NCI-H510A treated with DMSO at 0.1 percent for 48 hours (cell line): ENCODE data around the gene IGF2R.

ENCODE experiments used
- DNase-seq: peaks from one replicate; lab custom pipeline; 2025; lab: John Stamatoyannopoulos, UW

Gene IGF2R

GRCh38 chr6:160044687-160045086, 75.8 kb downstream of the IGF2R start:
- DNase-seq, result no peak

- DNase-seq, result no peak
These were observed 79.6 kb downstream of the IGF2R start for GRCh38 chr6:160048471-160048870.

- no peak for DNase-seq
These were observed 80.5 kb downstream of the IGF2R start for GRCh38 chr6:160049346-160049745.

GRCh38 chr6:160050022-160050421, 81.1 kb downstream of the IGF2R start:
- DNase-seq, result no peak

GRCh38 chr6:160051390-160051789, 82.5 kb downstream of the IGF2R start:
- no peak for DNase-seq

- DNase-seq, result no peak
These were observed 85.4 kb downstream of the IGF2R start for GRCh38 chr6:160054271-160054670.

- DNase-seq, result no peak
These were observed 86.0 kb downstream of the IGF2R start for GRCh38 chr6:160054913-160055312.

- DNase-seq, result peak; percentile 66
These were observed 86.5 kb downstream of the IGF2R start for GRCh38 chr6:160055378-160055777.

GRCh38 chr6:160055813-160056212, 86.9 kb downstream of the IGF2R start:
- no peak for DNase-seq

- DNase-seq, result peak; percentile 36
These were observed 88.2 kb downstream of the IGF2R start for GRCh38 chr6:160057080-160057479.

GRCh38 chr6:160058603-160059215, 89.8 kb downstream of the IGF2R start:
- DNase-seq, result no peak

GRCh38 chr6:160060221-160060620, 91.3 kb downstream of the IGF2R start:
- no peak for DNase-seq

- no peak for DNase-seq
These were observed 92.1 kb downstream of the IGF2R start for GRCh38 chr6:160060920-160061447.

- DNase-seq, result no peak
These were observed 95.0 kb downstream of the IGF2R start for GRCh38 chr6:160063771-160064413.

GRCh38 chr6:160065200-160065599, 96.3 kb downstream of the IGF2R start:
- DNase-seq, result no peak

- DNase-seq, result no peak
These were observed 98.7 kb downstream of the IGF2R start for GRCh38 chr6:160067564-160067963.

- DNase-seq, result no peak
These were observed 99.5 kb downstream of the IGF2R start for GRCh38 chr6:160068346-160068745.

GRCh38 chr6:160069050-160069454, 100.2 kb downstream of the IGF2R start:
- DNase-seq, result no peak

GRCh38 chr6:160069459-160069858, 100.6 kb downstream of the IGF2R start:
- no peak for DNase-seq

GRCh38 chr6:160070427-160070826, 101.5 kb downstream of the IGF2R start:
- no peak for DNase-seq

- DNase-seq, result no peak
These were observed 101.9 kb downstream of the IGF2R start for GRCh38 chr6:160070831-160071230.

- no peak for DNase-seq
These were observed 103.2 kb downstream of the IGF2R start for GRCh38 chr6:160071805-160072690.

- no peak for DNase-seq
These were observed 104.4 kb downstream of the IGF2R start for GRCh38 chr6:160073272-160073671.
